Trophoblast cell (in vitro differentiated cells and primary cell): Measurements from ENCODE around the gene LMO2.
A peak's percentile ranks its signal among the peaks of the same experiment; 100 is the strongest.

Experiments used
- DNase-seq, 2 donors: peaks; one replicate each; pipeline ENCODE4 v3.0.0-alpha.2; 2016
- H2AFZ ChIP-seq: 2 replicates; pipeline ENCODE4 v1.6.1; 2013; ENCODE audit warnings: low read length, moderate library complexity, mild to moderate bottlenecking; ENCODE audit not compliant: insufficient read depth, poor library complexity
- H2AK5ac ChIP-seq: 2 replicates; pipeline ENCODE4 v1.6.1; 2013; ENCODE audit warnings: mild to moderate bottlenecking, low read length
- H2BK120ac ChIP-seq: 2 replicates; pipeline ENCODE4 v1.6.1; 2013; ENCODE audit warnings: low read length, mild to moderate bottlenecking, moderate library complexity; ENCODE audit not compliant: insufficient read depth, poor library complexity
- H2BK12ac ChIP-seq: 2 replicates; pipeline ENCODE4 v1.6.1; 2013; ENCODE audit warnings: mild to moderate bottlenecking, low read length, moderate library complexity
- H2BK5ac ChIP-seq: 2 replicates; pipeline ENCODE4 v1.6.1; 2013; ENCODE audit warnings: low read length, low read depth, moderate library complexity, mild to moderate bottlenecking; ENCODE audit not compliant: poor library complexity
- H3K14ac ChIP-seq: 2 replicates; pipeline ENCODE4 v1.6.1; 2013; ENCODE audit warnings: mild to moderate bottlenecking, low read length
- H3K18ac ChIP-seq: 2 replicates; pipeline ENCODE4 v1.6.1; 2013; ENCODE audit warnings: mild to moderate bottlenecking, low read length
- H3K23ac ChIP-seq: 2 replicates; pipeline ENCODE4 v1.6.1; 2013; ENCODE audit warnings: low read length
- H3K27ac ChIP-seq: 2 replicates; pipeline ENCODE4 v1.5.1; 2013; ENCODE audit warnings: low read depth, mild to moderate bottlenecking, inconsistent platforms, low read length, moderate library complexity
- H3K27me3 ChIP-seq: 2 replicates; pipeline ENCODE4 v1.6.1; 2013; ENCODE audit warnings: inconsistent platforms, mild to moderate bottlenecking, low read length, moderate library complexity; ENCODE audit not compliant: insufficient read depth
- H3K36me3 ChIP-seq, 2 experiments: 1 replicate in 1 of 2; 2 replicates in 1 of 2; pipeline ENCODE4 v1.6.1; 2013; ENCODE audit warnings: low read length in 2 of 2, mild to moderate bottlenecking in 2 of 2, moderate library complexity in 1 of 2; ENCODE audit not compliant: insufficient read depth in 2 of 2, control insufficient read depth in 1 of 2
- H3K4ac ChIP-seq: 2 replicates; pipeline ENCODE4 v1.6.1; 2013; ENCODE audit warnings: low read depth, mild to moderate bottlenecking, low read length, moderate library complexity
- H3K4me1 ChIP-seq, 2 experiments: 1 replicate in 1 of 2; 2 replicates in 1 of 2; pipeline ENCODE4 v1.6.1; 2013; ENCODE audit warnings: low read length in 2 of 2, mild to moderate bottlenecking in 2 of 2, moderate library complexity in 1 of 2; ENCODE audit not compliant: insufficient read depth in 2 of 2, control insufficient read depth in 1 of 2
- H3K4me2 ChIP-seq: 2 replicates; pipeline ENCODE4 v1.6.1; 2013; ENCODE audit warnings: inconsistent platforms, mild to moderate bottlenecking, low read length, moderate library complexity
- H3K4me3 ChIP-seq: 2 replicates; pipeline ENCODE4 v1.5.1; 2013; ENCODE audit warnings: mild to moderate bottlenecking, low read depth, low read length, inconsistent platforms
- H3K79me1 ChIP-seq: one replicate; pipeline ENCODE4 v1.6.1; 2013; ENCODE audit warnings: low read length
- H3K79me2 ChIP-seq: 2 replicates; pipeline ENCODE4 v1.6.1; 2013; ENCODE audit warnings: low read length, mild to moderate bottlenecking; ENCODE audit not compliant: control insufficient read depth, insufficient read depth, poor library complexity
- H3K9ac ChIP-seq: 2 replicates; pipeline ENCODE4 v1.6.1; 2013; ENCODE audit warnings: mild to moderate bottlenecking, low read length
- H3K9me3 ChIP-seq: 2 replicates; pipeline ENCODE4 v1.6.1; 2013; ENCODE audit warnings: low read depth, mild to moderate bottlenecking, control low read depth, inconsistent platforms, low read length; ENCODE audit not compliant: insufficient read depth
- H4K12ac ChIP-seq: 2 replicates; pipeline ENCODE4 v1.6.1; 2013; ENCODE audit warnings: low read depth, mild to moderate bottlenecking, low read length, moderate library complexity
- H4K8ac ChIP-seq: 2 replicates; pipeline ENCODE4 v1.6.1; 2013; ENCODE audit warnings: low read depth, mild to moderate bottlenecking, low read length, moderate library complexity
- H4K91ac ChIP-seq: one replicate; pipeline ENCODE4 v1.6.1; 2013; ENCODE audit warnings: low read depth, mild to moderate bottlenecking, low read length, moderate library complexity
- WGBS: extraction: QIAGEN DNeasy Blood & Tissue Kit; methylation state at CpG from one replicate; pipeline ENCODE4 v1.1.7; 2013; ENCODE audit warnings: missing lambda C conversion rate; ENCODE audit not compliant: insufficient read length, insufficient coverage; ENCODE audit errors: extremely low coverage; 5-methylcytosine and 5-hydroxymethylcytosine counted together

LMO2 gene

GRCh38 chr11:33875621-33876294 lies 16.1 kb downstream of the LMO2 start:
- Histone ChIP-seq H3K4me1 (no peaks in the 10 kb centered on the region), H3K27ac (no peak overlapping the region), H2BK12ac (no peak overlapping the region), H4K12ac (no peak overlapping the region), H3K14ac (no peak overlapping the region), H4K91ac (no peak overlapping the region), H2AFZ (no peak overlapping the region), H3K4ac (no peak overlapping the region), H3K27me3 (peaks cover 5% of the 10 kb centered on the region), H3K18ac (no peak overlapping the region), H2BK5ac (no peak overlapping the region), H3K79me2 (no peaks in the 10 kb centered on the region), H3K79me1 (no peaks in the 10 kb centered on the region), H3K4me3 (no peak overlapping the region), H3K36me3 (no peaks in the 10 kb centered on the region), H3K9ac (no peak overlapping the region), H2AK5ac (no peak overlapping the region), H3K9me3 (no peaks in the 10 kb centered on the region), H4K8ac (no peak overlapping the region), H3K23ac (no peak overlapping the region), H3K4me2 (no peak overlapping the region), H2BK120ac (no peak overlapping the region)
- no peak for DNase-seq
- 100% methylated on average over 1 of the region's 2 CpGs for WGBS

GRCh38 chr11:33874910-33875490 lies 16.9 kb downstream of the LMO2 start:
- Histone ChIP-seq H3K4ac (no peak overlapping the region), H3K18ac (no peak overlapping the region), H3K9me3 (no peaks in the 10 kb centered on the region), H3K79me2 (no peaks in the 10 kb centered on the region), H3K4me2 (no peak overlapping the region), H2AFZ (no peak overlapping the region), H3K79me1 (no peaks in the 10 kb centered on the region), H2BK5ac (no peak overlapping the region), H3K4me1 (no peaks in the 10 kb centered on the region), H3K27me3 (peaks cover 13% of the 10 kb centered on the region), H3K14ac (no peak overlapping the region), H2BK120ac (no peak overlapping the region), H3K27ac (no peak overlapping the region), H4K8ac (no peak overlapping the region), H3K4me3 (no peak overlapping the region), H2AK5ac (no peak overlapping the region), H3K23ac (no peak overlapping the region), H2BK12ac (no peak overlapping the region), H3K36me3 (no peaks in the 10 kb centered on the region), H4K12ac (no peak overlapping the region), H3K9ac (no peak overlapping the region), H4K91ac (no peak overlapping the region)
- no peak for DNase-seq
- WGBS = no CpG with 5 or more reads among the region's 12 CpGs

- Histone ChIP-seq H2BK12ac (no peak overlapping the region), H3K36me3 (no peaks in the 10 kb centered on the region), H3K23ac (no peak overlapping the region), H3K27ac (no peak overlapping the region), H4K8ac (no peak overlapping the region), H2BK5ac (no peak overlapping the region), H3K18ac (no peak overlapping the region), H4K12ac (no peak overlapping the region), H3K79me2 (no peaks in the 10 kb centered on the region), H3K4ac (no peak overlapping the region), H4K91ac (no peak overlapping the region), H3K4me1 (no peaks in the 10 kb centered on the region), H3K9ac (no peak overlapping the region), H2AFZ (no peak overlapping the region), H3K4me2 (no peak overlapping the region), H2BK120ac (no peak overlapping the region), H3K79me1 (no peaks in the 10 kb centered on the region), H3K14ac (no peak overlapping the region), H3K27me3 (peaks cover 19% of the 10 kb centered on the region), H3K4me3 (no peak overlapping the region), H3K9me3 (no peaks in the 10 kb centered on the region), H2AK5ac (no peak overlapping the region)
- WGBS = no CpG with 5 or more reads among the region's 3 CpGs
- DNase-seq = no peak
Observed at GRCh38 chr11:33874433-33874832, 17.4 kb downstream of the LMO2 start.

GRCh38 chr11:33869481-33870422 lies 22.1 kb downstream of the LMO2 start:
- Histone ChIP-seq H2AK5ac (no peak overlapping the region), H3K9ac (no peak overlapping the region), H3K79me1 (peaks cover 2% of the 10 kb centered on the region), H3K36me3 (no peaks in the 10 kb centered on the region), H3K9me3 (no peaks in the 10 kb centered on the region), H3K4me1 (peaks cover 6% of the 10 kb centered on the region in 2 experiments), H3K18ac (no peak overlapping the region), H4K91ac (no peak overlapping the region), H3K4ac (no peak overlapping the region), H3K4me3 (peak overlapping the region; percentile 68), H3K14ac (no peak overlapping the region), H3K79me2 (no peaks in the 10 kb centered on the region), H2AFZ (no peak overlapping the region), H4K8ac (no peak overlapping the region), H3K27me3 (peaks cover 46% of the 10 kb centered on the region), H4K12ac (no peak overlapping the region), H3K27ac (no peak overlapping the region), H2BK120ac (no peak overlapping the region), H3K23ac (no peak overlapping the region), H2BK12ac (no peak overlapping the region), H3K4me2 (peak overlapping the region; percentile 98), H2BK5ac (no peak overlapping the region)
- no CpG with 5 or more reads among the region's 91 CpGs for WGBS
- DNase-seq = peak; percentile 51 to 78
